Activated CD8-positive, alpha-beta memory T cell treated with anti-CD3 and anti-CD28 coated beads for 48 hours (primary cell): ENCODE data around the gene CFAP74.

Experiments used
- DNase-seq, 3 experiments: peaks; one replicate each; pipeline ENCODE4 v3.0.0-alpha.2; 2020; ENCODE audit warnings: low read depth in 2 of 3, low spot score in 2 of 3

The CFAP74 gene

DNA sequence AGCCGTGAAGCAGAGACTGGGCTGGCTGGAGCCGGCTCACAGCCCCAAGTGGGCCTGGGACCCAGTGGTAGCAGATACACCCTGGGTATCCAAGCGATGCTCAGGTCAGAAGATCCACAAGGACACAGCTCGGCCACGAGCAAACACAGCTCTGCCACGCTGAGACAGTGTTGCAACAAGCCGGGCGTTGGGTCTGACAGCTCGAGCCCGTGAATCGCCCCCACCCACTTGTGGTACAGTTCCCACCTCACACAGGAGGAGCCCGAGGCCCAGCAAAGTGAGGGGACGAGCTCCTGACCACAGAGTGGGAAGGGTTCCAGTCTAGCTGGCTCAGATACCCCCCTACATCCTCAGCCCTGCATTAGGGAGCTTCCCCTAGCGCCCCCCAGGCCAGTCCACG, 37.7 kb upstream of the CFAP74 start:
- no peak for DNase-seq

DNA sequence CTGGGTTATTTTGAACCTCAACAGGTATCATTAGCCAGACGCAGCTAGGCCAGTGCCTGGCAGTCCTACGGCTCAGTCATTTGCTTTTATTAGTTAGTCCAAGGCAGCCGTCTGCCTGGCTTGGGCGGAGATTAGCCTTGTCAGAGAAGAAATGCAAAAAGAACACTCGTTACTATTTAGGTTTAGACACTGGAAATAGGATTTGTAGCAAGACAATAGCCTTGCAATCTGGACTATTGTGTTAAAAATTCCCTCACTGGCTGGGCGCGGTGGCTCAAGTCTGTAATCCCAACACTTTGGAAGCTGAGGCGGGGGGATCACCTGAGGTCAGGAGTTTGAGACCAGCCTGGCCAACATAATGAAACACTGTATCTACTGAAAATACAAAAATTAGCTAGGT, 35.7 kb upstream of the CFAP74 start:
- DNase-seq = no peak

DNA sequence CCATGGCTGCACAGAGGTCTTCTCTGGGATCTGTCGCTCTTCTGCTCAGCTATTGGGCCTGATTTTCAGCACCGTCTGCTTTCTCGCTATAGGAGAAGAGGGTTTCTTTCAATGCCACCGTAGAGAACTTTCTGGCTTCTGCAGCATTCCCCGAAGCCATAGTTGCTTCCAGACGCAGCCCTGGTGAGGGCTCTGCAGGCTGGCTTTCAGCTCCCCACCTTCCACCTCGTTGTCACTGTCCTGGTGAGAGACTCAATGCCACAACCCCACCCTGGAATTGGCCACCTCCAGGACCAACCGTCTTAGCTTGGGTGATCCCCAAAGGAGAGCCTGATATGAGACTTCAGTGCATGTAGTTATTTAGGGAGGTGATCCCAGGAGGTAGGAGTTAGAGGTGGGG, 34.6 kb upstream of the CFAP74 start:
- no peak for DNase-seq

DNA sequence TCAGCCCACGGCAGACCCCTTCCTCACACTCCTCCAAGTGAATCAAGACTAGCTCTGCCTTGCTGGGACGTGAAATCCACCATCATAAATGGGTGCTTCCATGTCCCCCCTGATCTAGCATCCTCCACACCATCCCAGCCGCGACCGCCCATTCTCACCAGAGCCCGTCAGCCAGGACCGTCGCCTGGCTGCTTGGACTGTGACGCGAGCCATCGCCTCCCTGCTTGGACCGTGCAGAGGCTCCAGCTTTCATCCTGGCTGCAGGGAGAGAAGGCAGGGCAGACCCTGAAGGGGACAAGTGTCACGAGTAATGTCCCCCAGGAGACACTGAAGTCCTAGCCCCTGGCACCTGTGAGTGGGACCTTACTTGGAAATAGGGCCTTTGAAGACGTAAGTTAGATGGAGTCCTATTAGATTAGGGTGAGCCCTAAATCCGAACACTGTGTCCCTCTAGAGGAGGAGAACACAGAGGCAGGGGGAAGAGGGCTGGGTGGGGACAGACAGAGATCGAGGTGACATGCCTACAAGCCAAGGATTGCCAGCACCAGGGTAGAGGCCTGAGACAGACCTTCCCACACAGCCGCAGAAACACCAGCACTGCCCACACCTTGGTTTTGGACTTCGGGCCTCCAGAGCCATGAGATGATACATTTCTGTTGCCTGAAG, 33.9 kb upstream of the CFAP74 start:
- DNase-seq = no peak

DNA sequence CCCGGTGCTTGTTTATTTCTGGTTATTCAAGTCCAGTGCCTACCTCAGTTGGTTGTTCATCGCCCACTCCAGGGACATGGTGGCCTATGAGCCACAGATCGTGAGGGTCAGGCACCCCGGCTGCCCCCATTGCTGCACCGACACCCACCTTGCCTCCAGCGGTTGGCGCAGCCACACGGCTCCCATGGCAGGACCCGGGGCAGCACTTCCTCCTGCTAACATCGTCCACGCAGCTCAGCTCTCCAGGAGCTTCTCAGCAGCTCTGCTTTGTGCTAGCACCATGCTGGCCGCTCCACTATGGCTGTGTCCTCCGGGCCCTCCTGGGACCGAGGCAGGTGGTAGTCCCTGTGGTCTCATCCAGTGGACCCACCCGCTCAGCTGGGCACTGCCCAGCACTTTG, 32.7 kb upstream of the CFAP74 start:
- no peak for DNase-seq

DNA sequence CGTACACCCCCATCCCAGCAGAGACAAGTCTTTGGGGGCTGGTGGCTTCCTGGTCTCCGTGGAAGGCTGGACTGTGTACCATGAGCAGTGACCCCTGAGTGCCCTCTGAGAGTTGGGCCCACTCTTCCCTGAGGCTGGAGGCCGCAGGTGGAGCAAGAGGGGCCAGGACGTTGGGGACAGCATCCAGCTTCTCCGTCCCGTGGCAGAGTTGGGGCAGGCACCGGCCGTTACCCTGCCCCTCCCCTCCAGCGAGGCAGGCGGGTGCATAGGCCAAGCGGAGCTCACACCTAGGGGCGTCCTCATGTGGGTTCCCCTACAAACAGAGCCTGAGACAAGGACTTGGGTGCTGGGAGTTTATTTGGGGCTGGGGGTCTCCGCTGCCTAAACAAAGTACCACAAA, 29.6 kb upstream of the CFAP74 start:
- no peak for DNase-seq

DNA sequence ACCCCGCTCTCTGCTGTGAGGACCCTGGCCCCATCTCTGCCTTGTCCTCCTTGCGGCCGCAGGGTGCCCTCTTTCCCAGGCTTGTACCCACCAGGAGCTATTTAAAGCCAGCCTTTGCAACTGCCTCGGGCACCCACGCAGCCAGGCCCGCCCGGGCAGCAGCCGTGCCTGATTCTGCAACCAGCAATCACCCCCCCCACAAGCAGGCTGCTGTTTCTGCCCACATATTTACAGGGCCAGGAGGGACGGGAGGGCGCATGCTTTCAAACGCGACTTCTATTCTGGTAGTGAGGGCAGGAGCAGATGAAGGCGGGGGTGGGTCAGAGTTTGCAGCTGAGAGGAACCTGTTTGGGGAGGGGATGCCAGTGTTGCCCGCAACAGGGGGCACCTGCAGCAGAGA, 29.2 kb upstream of the CFAP74 start:
- DNase-seq = no peak

DNA sequence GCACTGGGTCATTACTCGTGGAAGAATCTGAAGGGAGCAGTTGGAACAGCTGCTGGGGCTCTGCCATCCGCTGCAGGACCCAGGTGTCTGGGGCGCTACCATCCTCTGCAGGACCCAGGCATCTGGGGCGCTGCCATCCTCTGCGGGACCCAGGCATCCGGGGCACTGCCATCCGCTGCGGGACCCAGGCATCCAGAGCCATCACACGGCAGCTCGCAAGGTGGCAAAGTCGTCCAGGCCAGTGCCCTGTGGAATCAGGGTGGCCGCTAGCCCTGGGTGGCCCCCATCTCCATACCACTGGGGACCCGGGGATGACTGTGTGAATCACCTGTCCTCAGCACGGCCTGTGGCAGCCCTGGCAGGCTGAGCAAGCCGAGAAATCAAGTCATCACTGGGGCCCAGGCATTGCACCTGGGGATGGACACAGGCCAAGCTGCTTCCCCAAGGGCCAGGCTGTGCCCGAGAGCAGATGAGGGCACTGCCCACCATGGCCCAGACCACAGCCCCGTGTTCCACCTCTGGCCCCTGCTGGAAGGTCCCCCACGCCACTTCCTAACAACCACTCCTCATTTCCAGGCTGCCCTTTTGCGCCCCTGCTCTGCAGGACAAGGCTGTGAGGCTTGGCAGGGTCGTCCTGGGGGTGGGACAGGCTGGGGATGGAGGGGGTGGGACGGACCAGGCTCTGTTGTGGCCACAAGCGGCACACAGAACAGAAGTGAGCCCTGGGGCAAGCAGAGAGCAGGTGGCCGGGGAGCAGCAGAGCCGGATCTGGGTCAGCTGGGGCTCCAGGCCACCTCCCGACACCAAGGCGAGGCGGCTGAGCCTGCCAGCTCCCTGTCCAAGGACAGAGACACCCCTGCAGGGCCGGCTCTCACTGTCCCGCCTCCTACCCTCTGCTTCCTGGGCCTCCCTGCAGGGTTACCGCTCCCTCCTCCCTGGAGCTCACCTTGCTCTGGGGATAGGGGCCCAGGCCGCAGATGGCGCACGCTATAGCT, 28.3 kb upstream of the CFAP74 start:
- no peak for DNase-seq

DNA sequence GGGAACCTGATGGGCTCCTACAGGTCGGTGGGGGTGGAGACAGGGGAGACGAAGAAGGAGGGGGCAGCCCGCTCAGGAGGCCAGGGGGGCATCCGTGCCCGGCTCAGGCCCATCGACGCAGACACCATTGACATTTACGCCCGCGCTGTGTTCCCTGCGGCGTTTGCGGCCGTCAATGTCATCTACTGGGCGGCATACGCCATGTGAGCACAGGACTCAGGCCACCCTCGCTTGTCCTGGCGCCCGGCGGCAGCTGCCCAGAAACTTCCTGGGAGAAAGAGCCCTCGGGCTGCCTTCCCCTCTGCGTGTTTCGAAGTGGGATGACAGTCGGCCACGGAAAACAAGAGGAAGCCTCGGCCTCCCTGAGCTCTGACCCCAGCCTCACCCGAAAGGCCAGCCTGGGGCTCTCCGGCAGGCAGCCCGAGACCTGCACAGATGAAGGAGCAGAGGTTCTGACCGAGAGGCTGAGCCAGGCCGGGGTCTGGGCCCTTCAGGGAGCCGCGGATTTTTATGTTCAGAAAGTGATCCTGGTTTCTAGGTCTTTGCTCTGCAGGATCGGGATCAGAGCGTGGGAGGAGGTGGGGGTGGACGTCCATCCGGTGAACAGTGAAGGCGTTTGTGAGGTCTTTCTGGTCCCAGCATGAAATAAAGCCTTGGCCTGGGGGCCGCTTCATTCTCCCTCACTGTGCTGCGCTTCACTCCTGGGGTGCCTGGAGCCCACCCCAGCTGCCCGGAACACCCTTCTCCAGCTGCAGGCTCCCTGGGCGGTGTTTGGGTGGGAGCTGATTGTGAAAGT, 26.7 kb upstream of the CFAP74 start:
- no peak for DNase-seq

DNA sequence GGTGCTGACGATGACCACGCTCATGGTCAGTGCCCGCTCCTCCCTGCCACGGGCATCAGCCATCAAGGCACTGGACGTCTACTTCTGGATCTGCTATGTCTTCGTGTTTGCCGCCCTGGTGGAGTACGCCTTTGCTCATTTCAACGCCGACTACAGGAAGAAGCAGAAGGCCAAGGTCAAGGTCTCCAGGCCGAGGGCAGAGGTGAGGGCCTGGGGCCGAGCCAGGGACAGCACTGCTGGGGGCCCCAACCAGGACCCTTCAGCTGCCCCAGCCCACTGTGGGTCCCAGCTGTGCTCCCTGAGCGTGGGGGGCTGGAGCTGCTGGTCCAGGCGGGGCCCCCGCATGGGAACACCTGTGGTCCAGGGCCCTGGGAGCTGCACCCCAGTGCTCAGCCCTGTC, 26.0 kb upstream of the CFAP74 start:
- DNase-seq = no peak

DNA sequence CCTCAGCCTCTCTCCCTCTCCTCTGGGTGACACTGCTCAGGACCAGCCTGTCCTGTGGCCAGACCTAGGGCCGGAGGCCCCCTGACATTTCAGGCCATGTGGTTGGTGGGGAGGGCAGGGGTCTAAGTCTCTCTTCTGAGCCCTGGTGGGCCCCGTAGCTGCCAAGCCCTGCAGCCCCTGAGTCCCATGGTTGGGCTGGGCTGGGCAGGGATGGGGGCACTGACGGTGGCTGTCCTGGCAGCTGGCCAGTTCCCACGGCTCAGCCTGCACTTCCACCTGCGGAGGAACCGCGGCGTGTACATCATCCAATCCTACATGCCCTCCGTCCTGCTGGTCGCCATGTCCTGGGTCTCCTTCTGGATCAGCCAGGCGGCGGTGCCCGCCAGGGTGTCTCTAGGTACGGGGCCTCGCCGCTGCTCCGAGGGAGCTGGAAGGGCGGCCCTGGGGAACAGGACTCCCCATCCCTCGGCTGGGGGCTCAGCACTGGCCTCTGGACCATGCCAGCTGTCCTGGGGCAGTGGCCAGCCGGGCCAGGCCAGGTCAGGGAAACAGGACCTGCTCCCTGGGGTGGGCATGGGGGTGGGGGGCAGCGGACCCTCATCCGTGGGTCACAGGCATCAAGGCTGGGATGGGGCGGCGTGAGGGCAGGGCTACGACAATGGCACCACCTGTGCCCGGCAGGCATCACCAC, 25.4 kb upstream of the CFAP74 start:
- DNase-seq = no peak

DNA sequence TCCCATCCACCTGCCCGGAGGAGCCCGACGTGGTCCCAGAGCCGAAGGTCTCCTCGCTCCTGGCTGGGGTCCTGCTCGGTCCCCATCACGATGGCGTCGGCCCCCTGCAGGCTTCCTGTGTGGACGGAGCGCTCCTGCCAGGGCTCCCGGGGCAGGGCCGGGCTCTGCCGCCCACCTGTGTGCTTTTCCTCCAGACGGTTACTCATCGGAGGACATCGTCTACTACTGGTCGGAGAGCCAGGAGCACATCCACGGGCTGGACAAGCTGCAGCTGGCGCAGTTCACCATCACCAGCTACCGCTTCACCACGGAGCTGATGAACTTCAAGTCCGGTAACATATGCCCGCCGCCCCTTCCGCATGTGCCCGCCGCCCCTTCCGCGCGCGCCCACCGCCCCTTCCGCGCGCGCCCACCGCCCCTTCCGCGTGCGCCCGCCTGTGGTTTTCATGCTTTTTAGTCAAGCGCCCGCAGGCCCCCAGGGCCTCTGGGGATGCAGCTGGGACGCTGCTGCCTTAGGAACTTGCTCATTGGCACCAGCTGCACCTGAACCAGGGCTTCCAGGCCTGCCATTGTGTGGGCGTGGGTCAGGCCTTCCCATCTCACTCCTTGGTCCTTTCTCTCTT, 24.5 kb upstream of the CFAP74 start:
- no peak for DNase-seq

DNA sequence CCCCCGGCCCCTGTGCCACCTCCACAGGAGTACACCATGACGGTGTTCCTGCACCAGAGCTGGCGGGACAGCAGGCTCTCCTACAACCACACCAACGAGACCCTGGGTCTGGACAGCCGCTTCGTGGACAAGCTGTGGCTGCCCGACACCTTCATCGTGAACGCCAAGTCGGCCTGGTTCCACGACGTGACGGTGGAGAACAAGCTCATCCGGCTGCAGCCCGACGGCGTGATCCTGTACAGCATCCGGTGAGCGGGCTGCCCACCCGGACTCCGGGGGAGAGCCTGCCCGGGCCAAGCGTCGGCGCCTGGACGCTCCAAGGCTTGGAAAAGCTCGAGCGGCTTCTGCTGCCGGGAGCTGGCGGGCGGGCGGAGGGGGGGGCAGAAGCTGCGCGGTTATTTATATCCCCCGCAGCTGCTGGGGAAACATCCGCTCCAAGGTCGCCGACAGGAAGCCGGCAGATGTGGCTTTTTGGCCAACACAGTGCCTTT, 21.9 kb upstream of the CFAP74 start:
- DNase-seq = no peak

DNA sequence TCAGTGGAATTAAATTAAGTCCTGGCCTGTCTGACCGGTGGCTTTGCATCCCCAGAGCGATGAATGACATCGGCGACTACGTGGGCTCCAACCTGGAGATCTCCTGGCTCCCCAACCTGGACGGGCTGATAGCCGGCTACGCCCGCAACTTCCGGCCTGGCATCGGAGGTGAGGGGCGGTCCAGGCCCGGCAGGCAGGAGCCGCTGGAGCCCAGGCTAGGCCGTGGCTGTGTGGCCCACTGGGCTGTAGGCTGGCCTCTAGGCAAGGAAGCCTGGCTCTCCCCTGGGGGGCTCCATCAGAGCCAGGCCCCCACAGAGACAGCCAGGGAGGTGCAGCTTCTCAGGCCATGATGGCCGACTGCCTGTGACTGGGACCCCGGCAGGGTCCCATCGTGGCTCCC, 21.3 kb upstream of the CFAP74 start:
- no peak for DNase-seq

DNA sequence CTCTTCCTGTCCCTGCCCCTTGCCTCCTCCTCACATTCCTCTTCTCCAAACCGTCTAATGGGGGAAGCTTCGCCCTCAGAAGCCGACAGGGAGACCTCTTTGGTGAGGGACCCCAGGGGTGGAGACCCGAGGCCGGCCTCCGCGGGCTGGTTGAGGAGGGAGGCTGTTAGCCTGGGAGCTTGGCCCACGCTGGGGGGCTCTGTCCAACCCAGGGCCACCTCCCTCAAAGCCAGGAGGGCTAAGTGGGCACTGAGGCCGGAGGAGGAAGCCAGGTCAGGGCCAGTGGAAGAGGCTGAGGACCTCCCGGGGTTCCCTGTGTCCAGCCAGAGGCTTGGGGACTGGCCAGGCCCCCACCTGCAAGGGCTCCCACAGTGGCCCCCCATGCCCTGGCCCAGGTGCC, 20.9 kb upstream of the CFAP74 start:
- DNase-seq = no peak

DNA sequence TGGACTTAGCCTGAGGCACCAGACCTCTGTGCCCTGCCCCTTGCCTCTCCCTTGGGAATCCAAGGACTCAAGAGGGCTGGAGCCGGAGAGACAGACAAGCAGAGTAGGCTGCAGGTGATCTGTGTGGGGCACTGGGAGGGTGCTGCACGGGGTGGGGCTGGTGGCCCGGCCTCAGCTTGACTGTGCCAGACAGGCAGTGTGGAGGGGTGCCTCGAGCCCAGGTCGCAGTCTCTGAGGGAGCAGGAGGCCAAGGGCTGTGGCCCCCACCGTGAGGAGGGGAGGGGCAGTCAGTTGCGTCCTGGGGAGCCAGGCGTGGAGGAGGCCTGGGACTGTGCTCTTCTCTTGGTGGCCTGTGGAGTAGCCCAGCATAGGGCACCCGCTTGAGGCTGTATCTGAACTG, 19.6 kb upstream of the CFAP74 start:
- no peak for DNase-seq

DNA sequence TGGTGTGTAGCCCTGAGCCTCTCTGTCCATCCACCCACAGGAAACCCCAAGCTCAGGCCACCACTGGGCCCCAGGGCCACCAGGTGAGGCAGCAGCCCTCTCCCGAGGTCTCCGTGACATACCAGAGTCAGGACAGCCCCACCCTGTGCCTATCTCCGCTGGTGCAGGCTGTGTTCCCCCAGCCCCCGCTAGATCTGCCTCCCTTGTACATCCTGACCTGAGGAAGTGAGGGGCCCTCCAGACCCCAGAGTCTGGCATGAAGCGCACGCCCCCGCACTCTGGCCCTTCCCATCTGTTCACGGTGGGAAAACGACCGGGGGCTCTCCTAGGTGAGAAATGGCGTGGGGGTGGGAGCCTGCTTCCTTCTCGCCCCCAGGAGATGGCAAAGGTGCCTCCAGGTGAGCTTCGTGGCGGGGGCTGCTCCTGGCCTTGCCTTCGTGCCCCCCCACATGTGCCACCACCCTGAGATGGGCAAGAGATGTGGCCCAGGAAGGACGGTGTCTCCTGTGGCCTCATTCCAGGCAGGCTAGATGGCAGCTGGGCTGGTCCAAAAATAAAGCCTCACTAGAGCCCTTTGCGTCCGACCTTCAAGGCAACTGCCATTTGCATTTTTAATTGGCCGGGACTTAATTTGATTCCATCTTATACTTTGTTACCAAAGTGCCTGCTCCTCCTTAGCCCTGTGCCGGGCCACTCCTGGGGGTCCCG, 18.6 kb upstream of the CFAP74 start:
- no peak for DNase-seq

DNA sequence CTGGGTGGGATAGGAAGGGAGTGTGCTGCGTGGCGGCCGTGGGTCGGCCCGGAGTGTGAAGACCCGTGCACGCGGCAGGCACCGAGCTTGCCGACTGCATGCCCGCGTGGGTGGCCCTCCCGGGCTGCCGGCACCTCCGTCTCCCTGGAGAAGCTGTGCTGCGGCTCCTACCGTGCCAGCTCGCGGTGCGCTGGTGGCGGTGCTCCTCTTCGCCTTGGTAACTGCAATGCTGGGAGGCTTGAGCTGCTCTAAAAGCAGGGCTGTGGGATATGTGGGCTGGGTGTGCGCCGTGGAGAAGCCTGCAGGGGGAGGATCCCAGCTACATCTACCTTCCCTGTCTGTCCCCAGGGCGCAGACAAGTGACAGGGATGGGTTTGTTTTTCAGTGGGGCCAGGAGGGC, 18.0 kb upstream of the CFAP74 start:
- no peak for DNase-seq

DNA sequence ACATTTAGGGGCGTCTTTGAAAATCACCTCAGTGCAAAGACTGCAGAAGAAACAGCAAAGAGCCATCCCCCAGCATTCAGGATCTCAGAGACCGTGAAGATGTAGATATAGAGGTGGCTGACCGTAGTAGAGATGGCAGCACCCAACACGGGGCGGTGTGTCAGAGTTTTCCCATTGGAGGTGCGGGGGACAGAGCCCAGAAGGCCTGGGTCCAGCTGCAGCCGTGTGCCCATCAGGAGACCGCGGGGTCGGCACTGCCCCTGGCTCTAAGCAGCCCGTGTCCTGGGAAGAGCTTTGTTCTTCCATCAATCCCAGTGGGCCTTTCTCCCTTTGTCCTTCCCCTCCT, 16.7 kb upstream of the CFAP74 start:
- DNase-seq = no peak
